NCI-H146 treated with DMSO at 0.1 percent for 48 hours (cell line): Measurements from ENCODE around the gene WAPL.

Experiments
- DNase-seq: peaks from one replicate; lab custom pipeline; 2025; ENCODE audit not compliant: unreplicated experiment; lab: John Stamatoyannopoulos, UW

Gene WAPL

DNA sequence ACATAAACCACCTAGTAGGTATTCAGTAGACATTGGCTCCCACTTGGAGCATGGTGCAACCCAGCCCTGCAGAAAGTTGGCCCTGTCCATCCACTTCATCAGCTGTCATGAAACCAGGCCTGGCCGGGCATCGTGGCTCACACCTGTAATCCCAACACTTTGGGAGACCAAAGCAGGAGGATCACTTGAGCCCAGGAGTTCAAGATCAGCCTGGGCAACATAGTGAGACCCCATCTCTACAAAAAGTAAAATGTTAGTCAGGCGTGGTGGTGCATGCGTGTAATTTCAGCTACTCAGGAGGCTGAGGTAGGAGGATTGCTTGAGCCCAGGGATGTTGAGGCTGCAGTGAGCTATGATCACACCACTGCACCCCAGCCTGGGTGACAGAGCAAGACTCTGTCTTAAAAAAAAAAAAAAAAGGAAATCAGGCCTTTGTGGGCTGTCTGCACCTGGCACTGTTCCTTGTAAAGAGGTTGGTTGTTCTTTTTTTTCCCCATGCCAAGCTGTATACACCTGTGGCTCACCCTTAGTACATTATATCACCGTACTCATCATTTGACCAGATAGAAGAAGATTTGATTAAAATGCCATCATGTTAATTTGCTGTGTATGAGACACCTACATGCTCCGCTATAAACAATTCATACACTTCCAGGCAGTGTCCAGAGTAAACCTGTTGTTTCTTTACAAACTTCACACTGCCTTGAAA lies 109.6 kb downstream of the WAPL start:
- no peak for DNase-seq

DNA sequence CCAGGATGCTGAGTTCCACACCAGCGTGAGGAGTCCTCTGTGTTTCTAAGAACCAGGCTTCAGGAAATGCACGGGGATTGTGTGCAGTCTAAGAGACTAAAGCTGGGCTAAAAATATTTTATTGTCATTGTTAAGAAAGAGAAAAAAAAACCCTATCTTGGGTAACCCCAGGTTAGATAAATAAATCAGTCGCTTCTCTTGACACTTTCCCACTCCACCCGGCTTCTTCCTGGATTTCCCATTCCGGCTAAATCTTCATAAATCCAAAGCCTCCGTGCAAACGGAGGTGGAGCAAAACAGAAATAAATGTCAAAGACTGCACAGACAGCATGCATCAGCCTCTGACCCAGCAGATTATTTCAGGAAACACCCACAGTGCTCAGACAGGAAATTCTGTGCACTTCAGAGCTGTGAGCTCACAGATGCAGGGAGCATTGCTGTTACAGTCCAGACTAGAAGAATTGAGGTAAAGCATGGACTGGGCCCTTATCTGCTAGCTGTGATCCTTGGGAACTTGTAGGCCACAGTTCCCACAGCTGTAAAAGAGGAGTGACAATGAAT lies 110.2 kb downstream of the WAPL start:
- no peak for DNase-seq

DNA sequence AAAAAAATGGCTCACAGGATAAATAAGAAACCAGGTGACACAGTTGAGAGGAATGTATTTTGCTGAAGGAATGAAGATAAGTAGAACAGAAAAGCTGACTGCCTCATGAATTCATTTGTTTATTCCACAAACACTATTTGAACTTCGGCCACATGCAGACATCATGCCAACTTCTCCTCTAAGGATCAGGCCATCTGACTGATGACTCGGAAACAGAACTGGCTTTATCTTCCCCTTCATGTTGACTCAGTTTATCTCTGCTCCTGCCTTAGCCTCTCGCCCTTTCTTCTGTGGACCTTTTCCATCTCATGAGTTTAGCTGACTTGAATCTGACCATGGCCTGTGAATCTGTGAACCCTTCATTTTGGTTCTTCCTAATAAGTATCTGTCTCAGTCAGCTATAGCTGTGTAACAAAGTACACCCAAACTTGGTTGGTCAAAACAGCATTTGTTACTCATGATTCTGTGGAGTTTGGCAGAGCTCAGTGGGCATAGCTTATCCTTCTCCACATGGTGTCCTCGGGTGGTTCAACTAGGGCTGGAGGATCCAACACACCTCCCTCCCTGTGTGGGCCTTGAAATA lies 111.0 kb downstream of the WAPL start:
- no peak for DNase-seq

DNA sequence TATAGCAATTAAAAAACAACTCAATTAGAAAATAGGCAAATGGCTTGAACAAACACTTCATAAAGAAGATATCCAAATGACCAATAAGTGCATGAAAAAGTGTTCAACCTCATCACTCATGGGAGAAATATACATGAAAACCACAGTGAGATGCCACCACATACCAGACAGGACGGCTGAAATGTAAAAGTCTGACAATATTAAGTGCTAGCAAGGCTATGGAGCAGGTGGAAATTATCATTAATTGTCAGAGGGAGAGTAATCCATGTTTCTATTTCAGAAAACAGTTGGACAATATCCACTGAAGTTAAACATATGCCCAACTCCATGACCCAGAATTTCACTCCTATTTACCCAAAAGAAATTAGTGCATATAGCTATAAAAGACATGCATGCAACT lies 112.4 kb downstream of the WAPL start:
- DNase-seq: no peak

DNA sequence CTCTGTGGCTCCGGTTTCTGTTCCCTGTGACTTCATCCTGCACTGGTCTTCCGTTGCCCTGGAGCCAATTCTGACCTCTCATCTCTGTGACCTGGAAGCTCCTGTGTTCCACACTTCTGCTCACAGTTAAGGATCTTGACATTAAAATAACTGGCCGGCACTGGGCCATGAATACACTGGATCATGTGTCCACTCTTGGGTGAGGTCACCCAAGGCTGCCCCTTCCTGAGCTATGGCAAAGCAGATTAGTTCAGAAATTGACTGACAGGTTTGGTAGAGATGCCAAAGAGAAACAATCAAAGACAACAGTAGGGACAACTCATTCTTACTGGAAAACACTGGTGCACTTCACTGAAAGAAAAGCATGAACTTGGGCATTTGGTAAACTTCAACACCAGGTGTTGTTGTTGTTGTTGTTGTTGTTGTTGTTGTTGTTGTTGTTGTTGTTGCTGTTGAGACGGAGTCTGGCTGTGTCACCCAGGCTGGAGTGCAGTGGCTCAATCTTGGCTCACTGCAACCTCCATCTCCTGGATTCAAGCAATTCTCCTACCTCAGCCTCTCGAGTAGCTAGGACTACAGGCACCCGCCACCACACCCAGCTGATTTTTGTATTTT lies 118.3 kb downstream of the WAPL start:
- no peak for DNase-seq

DNA sequence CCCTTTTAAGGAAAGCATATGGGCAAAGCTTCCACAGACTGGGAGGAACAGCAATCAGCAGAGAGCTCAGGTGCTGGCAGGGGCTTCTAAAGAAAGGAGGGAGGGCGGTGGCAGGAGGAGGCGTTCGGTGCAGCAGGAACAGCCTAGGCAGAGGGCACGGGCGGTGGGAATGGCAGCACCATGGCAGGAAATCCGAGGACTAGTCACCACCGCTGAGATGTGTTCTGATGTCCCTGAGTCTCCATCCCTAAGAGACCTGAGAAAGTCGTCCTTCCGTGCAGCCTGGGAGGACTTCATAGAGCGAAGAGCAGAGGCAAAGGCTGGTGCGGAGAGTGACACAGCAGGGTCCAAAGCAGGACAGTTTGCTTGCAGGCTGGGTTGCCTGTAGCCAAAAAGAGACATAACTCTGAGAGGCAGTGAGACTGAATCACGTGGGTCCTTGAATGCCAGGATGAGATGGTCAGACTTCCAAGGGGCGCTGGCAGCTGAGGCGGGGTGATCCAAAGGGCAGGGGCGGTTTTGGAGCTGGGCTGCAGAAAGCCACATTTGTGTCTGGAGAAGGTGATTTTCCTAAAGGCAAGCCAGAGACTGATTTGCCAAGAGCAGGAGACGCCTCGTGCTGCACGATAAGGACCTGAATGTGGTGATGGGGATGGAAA lies 119.2 kb downstream of the WAPL start:
- DNase-seq: peak; percentile 46

DNA sequence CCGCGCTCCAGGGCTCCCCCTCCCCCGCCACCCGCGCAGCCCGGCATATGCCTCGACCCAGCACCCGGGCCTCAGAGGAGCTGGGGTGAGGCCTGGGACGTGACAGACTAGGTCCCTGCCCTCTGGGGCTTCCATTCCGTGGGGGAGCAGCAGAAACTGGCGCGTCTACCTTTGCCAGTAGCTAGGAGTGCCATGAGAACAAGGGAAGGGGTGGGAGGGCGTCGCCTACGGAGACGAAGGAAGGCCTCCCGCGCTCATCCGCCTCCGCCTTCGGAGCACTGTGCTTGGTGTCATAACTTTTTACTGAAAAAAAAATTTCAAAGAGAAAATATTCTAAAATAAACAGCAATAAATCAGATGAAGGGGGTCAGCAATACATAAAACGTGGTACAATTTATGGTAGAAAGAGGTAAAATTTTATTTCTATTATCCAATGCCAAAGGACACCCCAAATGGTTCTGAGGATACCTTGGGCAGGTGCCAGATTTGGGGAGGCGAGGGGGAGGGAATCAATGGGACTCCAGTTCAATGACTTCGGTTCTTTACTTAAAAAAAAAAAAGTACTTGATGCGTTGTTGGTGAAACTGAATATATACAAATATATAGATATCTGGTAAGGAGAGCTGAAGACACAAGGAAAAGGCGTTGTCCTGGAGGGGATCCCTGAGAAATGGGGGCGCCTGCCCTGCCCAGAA lies 119.9 kb downstream of the WAPL start:
- no peak for DNase-seq

DNA sequence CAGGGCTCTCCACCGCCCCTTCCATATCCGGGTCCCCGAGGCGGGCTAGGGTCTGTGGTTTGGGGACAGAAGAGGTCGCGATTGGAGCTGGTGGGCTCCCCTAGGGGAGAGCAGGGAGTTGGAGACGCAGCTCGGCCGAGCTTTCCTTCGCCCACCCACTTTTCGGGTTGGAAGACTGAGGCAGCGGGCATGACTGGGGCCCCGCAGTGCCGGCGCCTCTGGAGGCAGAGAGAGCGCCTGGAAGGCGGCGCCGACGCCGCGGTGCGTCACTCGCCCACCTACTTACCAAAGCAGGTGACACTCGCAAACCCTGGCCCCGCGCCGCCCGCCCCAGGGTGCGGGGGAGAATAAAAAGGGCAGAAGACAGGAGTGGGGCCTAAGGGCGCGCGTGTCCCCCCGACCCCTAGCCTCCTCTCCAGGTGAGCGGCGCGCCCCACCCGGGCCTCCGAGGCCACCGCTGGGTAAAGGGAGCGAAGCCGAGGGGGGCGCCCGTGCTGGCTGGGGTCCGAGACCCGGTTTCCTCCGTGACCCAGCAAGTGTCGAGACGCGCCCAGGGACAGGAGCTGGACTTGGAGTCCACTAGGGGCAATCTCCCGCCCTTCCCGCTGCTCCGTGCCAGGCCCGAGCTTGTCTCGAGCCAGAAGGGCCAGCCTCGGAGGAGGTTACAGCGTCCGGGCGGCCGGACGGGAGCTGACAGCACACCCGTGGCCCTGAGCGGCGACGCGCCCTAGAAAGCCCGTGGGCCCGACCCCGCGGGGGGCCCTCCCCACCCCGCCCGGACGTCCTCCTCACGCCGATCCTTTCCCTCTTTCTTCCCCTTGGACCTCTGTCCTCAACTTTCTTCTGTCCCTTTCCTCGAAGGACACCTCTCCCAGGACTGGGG lies 120.6 kb downstream of the WAPL start:
- DNase-seq: peak; percentile 29

DNA sequence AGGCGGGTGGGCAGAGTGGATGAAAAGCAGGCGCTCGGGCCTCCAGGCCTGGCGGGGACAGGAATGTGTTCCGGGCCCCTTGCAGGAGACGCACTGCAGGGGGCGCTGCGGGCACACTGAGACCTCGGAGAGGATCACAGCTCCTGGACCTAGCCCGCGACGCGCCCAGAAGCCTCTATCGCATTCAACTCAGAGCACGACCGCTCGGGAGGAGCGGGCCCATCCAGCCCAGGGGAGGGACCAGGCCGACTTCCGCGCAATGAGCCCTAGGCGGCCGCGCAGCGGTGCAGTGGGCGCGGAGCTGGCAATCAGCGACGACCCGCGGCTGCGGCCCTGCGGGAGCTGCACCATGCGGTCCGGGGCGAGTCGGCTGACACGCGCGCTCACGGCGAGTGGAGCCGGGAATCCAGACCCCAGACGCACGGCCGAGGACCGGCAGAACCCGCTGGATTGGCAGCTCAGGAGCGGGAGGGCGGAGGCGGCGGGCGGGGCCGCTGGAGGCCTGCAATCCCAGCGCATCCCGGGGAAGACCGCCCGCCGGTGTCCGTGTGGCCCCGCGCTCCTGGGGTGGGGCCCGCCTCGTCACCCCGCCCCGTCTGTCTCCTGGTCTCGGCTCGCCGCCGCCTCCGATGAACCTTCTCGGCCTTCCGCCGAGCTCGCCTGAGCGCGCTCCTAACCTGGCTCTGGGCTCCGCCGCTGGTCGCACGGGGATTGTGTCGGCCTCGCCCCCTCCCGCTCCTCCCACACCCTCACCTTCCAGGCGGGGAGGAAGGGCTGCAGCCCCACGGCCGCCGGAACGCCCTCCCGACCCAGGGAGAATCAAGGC lies 121.5 kb downstream of the WAPL start:
- DNase-seq: peak; percentile 85

DNA sequence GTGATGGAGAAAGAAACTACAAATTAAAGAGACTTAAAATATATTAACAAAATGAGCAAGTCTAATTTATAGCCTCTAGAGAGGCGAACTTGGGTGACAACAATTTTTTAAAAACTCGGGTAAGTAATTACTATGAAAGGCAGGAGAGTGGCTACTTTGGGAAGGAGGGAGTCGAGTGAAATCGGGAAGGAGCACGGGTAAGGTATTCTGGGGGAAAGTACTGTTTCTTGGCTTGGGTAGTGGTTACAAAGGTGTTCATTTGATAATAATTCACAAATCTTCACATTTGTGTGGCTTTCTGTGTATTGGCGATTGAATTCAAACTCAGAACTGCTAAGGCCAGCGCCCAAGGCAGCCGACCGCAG lies 122.1 kb downstream of the WAPL start:
- DNase-seq: no peak

DNA sequence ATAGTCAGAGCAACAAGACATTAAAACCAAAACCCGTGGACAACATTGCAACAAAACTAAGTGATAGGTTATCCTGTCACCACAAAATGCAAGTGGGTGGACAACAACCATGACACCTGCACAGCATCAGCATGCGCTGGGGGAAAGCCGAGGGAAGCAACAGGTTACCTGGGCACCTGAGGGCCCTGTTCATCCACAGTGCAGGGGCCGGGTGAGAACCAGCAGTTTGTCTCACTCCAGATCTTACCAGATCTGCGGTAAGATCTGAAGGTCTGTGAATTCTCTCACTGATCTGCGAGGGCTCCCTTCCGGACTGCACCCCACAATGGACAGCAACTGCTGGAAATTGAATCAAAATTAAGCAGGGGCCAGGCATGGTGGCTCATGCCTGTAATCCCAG lies 124.5 kb downstream of the WAPL start:
- no peak for DNase-seq

DNA sequence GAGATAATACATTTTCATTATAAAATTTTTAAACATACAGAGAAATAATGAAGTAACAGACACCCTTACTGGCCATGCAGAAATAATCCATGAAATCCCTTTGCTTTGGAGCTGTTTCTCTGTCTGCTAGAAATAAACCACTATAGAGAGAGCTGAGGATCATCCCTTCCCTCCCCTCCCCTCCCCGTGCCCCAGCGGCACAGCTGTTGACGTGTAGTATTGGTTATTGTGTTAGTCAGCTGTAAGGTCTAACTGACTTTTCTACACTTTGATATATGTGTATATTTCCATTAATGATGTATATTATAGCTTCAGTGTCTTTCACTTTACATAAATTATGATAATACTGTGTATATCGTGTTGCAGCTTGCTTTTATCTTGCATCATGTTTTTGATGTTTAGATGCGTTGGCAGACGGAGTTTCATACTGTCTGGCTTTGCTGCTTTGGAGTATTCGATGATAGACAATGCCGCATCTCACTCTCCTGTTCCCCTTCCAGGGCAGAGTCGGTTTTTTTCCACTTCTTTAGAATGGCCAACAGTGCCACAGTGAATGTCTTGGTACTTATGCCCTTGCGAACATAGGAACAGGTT lies 127.6 kb downstream of the WAPL start:
- no peak for DNase-seq

DNA sequence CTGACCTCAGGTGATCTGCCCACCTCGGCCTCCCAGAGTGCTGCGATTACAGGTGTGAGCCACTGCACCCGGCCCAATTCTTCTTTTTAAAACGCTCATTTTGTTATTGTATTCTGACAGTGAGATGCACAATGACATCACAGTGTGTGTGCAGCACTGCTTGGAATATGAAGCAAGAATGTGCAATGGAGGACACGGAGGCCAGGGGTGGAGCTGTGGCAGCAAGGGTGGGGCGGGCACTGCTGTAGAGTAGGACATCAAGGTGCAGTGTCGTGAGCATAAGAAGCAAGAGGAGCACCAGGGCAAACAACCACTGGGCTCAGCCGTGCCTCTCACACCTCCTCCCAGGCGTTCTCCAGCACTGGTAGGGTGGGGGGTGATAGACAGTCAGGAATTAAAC lies 128.2 kb downstream of the WAPL start:
- no peak for DNase-seq

DNA sequence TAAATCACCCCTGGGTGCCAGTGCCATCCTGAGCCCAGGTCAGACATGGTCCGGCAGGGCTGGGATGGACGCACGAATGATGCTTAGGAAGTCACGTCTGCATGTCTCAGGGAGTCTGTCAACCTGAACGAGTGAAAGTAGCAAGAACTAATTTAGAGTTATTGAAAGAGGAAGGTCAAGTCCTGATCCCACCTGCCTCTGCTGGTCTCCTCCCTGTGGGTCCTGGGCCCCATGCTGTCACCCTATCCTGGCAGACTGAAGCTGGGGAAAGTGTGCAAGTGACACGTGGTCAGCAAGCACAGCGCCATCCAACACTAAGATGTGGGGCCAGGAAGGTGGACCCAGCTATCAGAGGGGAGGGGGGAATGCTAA lies 128.9 kb downstream of the WAPL start:
- DNase-seq: no peak

DNA sequence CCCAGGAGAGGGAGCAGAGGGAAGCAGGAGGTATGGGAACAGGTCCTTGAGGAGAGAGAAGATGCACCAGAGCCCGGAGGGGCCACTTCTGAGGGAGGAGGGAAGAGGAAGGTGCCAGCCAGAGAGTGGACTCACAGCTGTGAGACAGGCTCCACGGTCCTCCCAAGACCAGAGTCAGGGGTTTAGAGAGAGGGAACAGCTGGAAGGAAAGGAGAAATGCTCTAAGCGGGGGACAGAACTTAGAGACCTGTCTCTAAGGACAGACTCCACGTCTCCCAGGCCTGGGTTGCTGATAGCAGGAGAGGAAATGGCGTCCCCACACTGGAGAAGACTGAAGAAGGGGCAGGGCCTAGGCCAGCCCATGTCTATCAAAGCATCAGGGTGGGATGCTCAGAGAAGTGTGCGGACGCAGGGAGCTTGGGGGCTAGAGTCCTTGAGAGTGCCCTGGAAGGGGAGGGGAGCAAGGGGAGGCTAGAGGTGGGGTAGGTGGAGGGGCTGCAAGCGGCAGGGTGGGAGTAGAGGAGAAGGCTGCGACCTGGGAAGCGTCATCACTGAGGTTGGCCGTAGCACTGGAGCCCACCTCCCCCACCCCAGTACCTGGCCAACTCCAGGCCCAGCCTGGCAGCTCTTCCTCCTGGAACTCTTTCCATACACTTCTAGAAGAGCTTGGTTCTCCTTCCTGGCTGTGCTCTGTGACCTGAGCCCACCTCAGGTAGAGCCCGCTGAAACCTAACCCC lies 129.4 kb downstream of the WAPL start:
- no peak for DNase-seq

DNA sequence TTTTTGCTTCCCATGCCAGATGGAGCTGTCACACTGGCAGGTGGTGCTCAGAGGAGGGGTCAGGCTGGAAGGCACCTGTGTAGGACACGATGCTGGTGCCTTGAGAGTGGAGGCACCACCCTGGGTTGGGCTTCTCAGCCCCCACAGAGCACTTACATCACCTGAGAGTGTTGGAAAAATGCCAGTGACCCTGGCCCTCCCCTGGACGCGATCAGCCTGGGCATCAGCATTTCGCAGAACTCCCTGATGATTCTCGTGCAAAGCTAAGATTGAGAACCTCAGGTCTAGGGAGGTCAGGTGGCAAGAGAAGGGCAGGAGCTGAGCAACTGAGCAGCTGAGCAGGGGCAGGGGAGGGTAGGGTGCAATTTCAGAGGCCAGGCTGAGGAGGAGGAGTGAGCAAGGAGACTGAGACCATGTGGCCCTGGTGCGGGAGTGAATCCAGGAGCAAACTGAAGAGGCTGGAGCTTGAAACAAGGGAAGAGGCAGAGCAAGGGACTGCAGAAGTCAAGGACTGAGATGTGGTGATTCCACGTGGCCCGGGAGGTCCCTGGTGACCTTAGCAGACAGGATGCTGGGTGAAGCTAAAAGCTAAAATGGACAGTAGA lies 130.3 kb downstream of the WAPL start:
- no peak for DNase-seq

DNA sequence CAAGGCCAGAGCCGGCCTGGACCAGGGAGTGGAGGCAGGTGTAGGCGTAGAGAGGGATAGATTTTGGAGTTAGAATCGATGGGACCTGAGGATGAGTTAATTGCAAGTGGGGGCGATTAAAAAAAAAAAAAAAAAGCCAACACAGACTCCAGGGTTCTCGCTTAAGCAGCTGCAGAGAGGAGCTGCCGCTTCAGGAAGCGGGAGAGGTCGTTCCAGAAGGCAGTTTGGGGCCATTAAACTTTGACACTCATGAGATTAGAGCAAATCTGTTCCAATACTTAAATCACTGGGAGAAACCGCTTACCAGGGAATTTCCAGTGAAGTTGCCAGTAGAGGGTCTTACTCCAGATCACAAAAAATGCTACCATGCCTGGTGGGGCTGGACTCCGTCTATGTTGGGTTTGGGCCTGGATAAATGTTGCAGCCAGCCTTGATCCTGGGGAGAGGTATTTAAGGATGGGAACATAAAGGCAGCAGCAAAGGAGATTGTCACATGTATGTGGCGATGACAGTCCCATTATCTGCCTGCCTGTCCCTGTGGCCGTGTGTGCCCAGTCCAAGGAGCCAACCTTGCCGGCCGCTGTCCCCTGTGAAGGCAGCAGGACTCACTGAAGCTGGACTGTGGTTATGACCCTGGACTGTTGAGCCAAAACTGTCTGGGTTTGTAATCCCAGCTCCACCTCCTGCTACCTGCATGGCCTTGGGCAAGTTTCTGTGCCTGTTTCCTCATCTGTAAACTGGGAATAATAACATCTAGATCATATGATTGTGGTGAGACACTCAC lies 131.1 kb downstream of the WAPL start:
- no peak for DNase-seq
